ENCODE data around the gene CD59.

GRCh38 chr11:33773404-33773986 is 37.3 kb upstream of the CD59 start:
- no peak for TF ChIP-seq CTCF (conservative IDR thresholded peaks at IDR 0.05; ENCODE audit: low read depth, low read length)
- TF ChIP-seq EZH2phosphoT487 (IDR thresholded peaks at IDR 0.05; ENCODE audit: borderline replicate concordance, low read length): no peak
- TF ChIP-seq EZH2 (IDR thresholded peaks at IDR 0.05; ENCODE audit: low read length, unreplicated experiment): no peak

All from PC-3 (cell line).